Left ventricle myocardium inferior (tissue), 1 donor: ENCODE data around the gene SLC9A6. TPM values are rescaled to one million over a fixed set of nuclear protein-coding genes. Genes with fewer than 3 reads are reported as not detected.
"Not testable (repeated sequence)": the region's sequence is repeated elsewhere in the genome, so short reads cannot be mapped to it uniquely, and the experiment has no call there.

ENCODE experiments used
- DNase-seq: peaks from one replicate; pipeline ENCODE4 v3.0.0-alpha.2; 2020
- H3K27ac ChIP-seq: fragments of 200-600 bp; replicated peaks from 2 replicates; pipeline ENCODE4 v1.8.0; 2021
- H3K27me3 ChIP-seq: fragments of 200-600 bp; 2 replicates; pipeline ENCODE4 v1.8.0; 2021; ENCODE audit warnings: low read depth
- H3K36me3 ChIP-seq: fragments of 200-600 bp; 2 replicates; pipeline ENCODE4 v1.8.0; 2021
- H3K4me1 ChIP-seq: fragments of 200-600 bp; 2 replicates; pipeline ENCODE4 v1.8.0; 2021
- H3K4me3 ChIP-seq: fragments of 200-600 bp; 2 replicates; pipeline ENCODE4 v1.8.0; 2021; ENCODE audit warnings: mild to moderate bottlenecking, moderate library complexity
- H3K9me3 ChIP-seq: fragments of 200-600 bp; replicated peaks from 2 replicates; pipeline ENCODE4 v1.8.0; 2021
- CTCF ChIP-seq: fragments of 200-600 bp; IDR thresholded peaks from 2 replicates; pipeline ENCODE4 v1.8.0; 2021; ENCODE audit warnings: antibody characterized with exemption, mild to moderate bottlenecking, borderline replicate concordance
- intact Hi-C: fragments of 100-400 bp; cut with micrococcal nuclease; formaldehyde crosslinking; loops from one replicate; pipeline ENCODE4 v1.11.0; 2022
- total RNA-seq: library from RNA; stranded (reverse); fragmentation: NEBNext Ultra II Directional; extraction: Animal tissue kit (Norgen Biotek cat#: 25700); gene quantifications from one replicate; pipeline ENCODE4 v1.2.1, GENCODE V29; 2021
- donor health status: DM: no; HTN: yes; CAD: no; lungs with severe emphysema.

SLC9A6 gene
- total RNA-seq, 1 donor from 2014 or later = 15.6 TPM

- Histone ChIP-seq H3K27ac (no peak overlapping the region), H3K27me3 (no peaks in the 10 kb centered on the region), H3K4me1 (no peaks in the 10 kb centered on the region), H3K9me3 (no peaks in the 10 kb centered on the region), H3K36me3 (no peaks in the 10 kb centered on the region), H3K4me3 (no peak overlapping the region)
- DNase-seq = no peak
- intact Hi-C loops = no loop called here
- no peak for TF ChIP-seq CTCF
Observed at GRCh38 chrX:136046295-136047015, 61.2 kb downstream of the SLC9A6 start.

- DNase-seq = no peak
- Histone ChIP-seq H3K27ac (no peak overlapping the region), H3K4me3 (no peak overlapping the region), H3K4me1 (no peaks in the 10 kb centered on the region), H3K27me3 (no peaks in the 10 kb centered on the region), H3K36me3 (no peaks in the 10 kb centered on the region), H3K9me3 (no peaks in the 10 kb centered on the region)
- intact Hi-C loops = no loop called here
- TF ChIP-seq CTCF = no peak
Observed at GRCh38 chrX:136047016-136047642, 61.9 kb downstream of the SLC9A6 start.

- no peaks in the 10 kb centered on the region for H3K36me3 ChIP-seq
- intact Hi-C loops = no loop called here
- no peaks in the 10 kb centered on the region for H3K27me3 ChIP-seq
- H3K4me1 ChIP-seq = no peaks in the 10 kb centered on the region
- H3K4me3 ChIP-seq = no peak overlapping the region
- no peak for DNase-seq
- H3K9me3 ChIP-seq = no peaks in the 10 kb centered on the region
- no peak overlapping the region for H3K27ac ChIP-seq
- no peak for TF ChIP-seq CTCF
Observed at GRCh38 chrX:136047969-136048368, 62.7 kb downstream of the SLC9A6 start.

- H3K4me1 ChIP-seq = no peaks in the 10 kb centered on the region
- H3K9me3 ChIP-seq = no peaks in the 10 kb centered on the region
- H3K27me3 ChIP-seq = no peaks in the 10 kb centered on the region
- H3K27ac ChIP-seq = no peak overlapping the region
- intact Hi-C loops = no loop called here
- DNase-seq = no peak
- no peak for TF ChIP-seq CTCF
- H3K36me3 ChIP-seq = no peaks in the 10 kb centered on the region
- H3K4me3 ChIP-seq = no peak overlapping the region
Observed at GRCh38 chrX:136048446-136048845, 63.2 kb downstream of the SLC9A6 start.

- intact Hi-C loops = no loop called here
- no peaks in the 10 kb centered on the region for H3K36me3 ChIP-seq
- H3K27ac ChIP-seq = no peak overlapping the region
- no peak overlapping the region for H3K4me3 ChIP-seq
- no peaks in the 10 kb centered on the region for H3K9me3 ChIP-seq
- DNase-seq = no peak
- no peaks in the 10 kb centered on the region for H3K27me3 ChIP-seq
- no peaks in the 10 kb centered on the region for H3K4me1 ChIP-seq
- no peak for TF ChIP-seq CTCF
Observed at GRCh38 chrX:136049608-136050007, 64.4 kb downstream of the SLC9A6 start.

- intact Hi-C loops = not testable (repeated sequence)
Observed at GRCh38 chrX:136050875-136051274, 65.6 kb downstream of the SLC9A6 start.

More at GRCh38 chrX:136050875-136051274, 65.6 kb downstream of the SLC9A6 start:
- DNase-seq, H3K4me3 ChIP-seq, H3K9me3 ChIP-seq, H3K27me3 ChIP-seq, H3K4me1 ChIP-seq, H3K36me3 ChIP-seq, H3K27ac ChIP-seq: not testable (repeated sequence)
